ENCODE data around the gene ZNF827. TPM values are rescaled to one million over a fixed set of nuclear protein-coding genes. Genes with fewer than 3 reads are reported as not detected.

Gene ZNF827
- total and polyA plus RNA-seq, 7 donors: 1.8 to 37.7 (median 11.3) TPM

GRCh38 chr4:145907390-145907789 lies 31.2 kb downstream of the ZNF827 start:
- Histone ChIP-seq H3K4me3 (no peak overlapping the region), H3K36me3 (peaks cover 0 to 5% (median 2%) of the 10 kb centered on the region in 4 donors), H3K27me3 (no peaks in the 10 kb centered on the region), H3K27ac (no peak overlapping the region), H3K4me1 (peaks cover 0 to 30% (median 24%) of the 10 kb centered on the region in 4 donors), H3K9me3 (no peaks in the 10 kb centered on the region)
- DNase-seq: no peak
- TF ChIP-seq POLR2A (IDR thresholded peaks at IDR 0.05) (no peak), EP300 (IDR thresholded peaks at IDR 0.05) (no peak), POLR2AphosphoS5 (IDR thresholded peaks at IDR 0.05) (no peak)
- TF ChIP-seq, protein P1, sequence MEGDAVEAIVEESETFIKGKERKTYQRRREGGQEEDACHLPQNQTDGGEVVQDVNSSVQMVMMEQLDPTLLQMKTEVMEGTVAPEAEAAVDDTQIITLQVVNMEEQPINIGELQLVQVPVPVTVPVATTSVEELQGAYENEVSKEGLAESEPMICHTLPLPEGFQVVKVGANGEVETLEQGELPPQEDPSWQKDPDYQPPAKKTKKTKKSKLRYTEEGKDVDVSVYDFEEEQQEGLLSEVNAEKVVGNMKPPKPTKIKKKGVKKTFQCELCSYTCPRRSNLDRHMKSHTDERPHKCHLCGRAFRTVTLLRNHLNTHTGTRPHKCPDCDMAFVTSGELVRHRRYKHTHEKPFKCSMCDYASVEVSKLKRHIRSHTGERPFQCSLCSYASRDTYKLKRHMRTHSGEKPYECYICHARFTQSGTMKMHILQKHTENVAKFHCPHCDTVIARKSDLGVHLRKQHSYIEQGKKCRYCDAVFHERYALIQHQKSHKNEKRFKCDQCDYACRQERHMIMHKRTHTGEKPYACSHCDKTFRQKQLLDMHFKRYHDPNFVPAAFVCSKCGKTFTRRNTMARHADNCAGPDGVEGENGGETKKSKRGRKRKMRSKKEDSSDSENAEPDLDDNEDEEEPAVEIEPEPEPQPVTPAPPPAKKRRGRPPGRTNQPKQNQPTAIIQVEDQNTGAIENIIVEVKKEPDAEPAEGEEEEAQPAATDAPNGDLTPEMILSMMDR (IDR thresholded peaks at IDR 0.05): no peak
- intact Hi-C loops (cut with DNase I): no loop called here
- 82 to 84% methylated on average over 4 of the region's 4 CpGs for WGBS, 2 donors

DNA sequence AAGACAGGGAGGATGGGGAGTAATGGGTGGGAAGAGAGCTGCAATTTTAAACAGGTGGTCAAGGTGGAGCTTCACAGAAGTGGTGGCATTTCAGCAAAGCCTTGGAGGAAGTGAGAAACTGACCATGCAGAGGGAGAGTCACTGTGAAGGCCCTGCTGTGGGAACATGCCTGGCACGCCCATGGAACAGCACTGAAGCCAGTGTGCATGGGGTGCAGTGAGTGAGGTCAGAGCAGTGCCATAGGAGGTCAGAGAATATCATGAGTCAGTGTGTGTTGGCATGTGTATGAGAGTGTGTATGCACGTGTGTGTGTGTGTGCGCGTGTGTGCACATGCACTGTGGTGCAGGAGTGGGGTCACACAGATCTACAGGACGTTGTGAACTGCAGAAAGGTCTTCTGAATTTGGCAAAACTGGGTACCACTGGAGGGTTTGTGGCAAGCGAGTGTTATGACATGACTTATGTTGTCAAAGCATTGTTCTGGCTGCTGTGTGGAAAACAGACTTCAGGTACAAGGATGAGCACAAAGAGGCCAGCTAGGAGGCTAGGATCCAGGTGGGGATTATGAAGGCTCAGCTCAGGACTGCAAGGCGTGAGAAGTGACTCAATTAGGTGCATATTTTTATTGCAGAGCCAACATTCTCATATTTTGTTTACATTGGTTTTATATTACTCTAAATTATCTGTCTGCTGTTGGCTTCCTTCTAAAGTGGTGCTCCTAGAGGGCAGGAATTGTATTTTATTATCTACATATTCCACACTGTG lies 34.0 kb downstream of the ZNF827 start:
- H3K9me3 ChIP-seq: no peaks in the 10 kb centered on the region
- peaks cover 0 to 30% (median 16%) of the 10 kb centered on the region in 4 donors for H3K4me1 ChIP-seq
- H3K4me3 ChIP-seq: no peak overlapping the region
- no peak for DNase-seq
- peaks cover 0 to 15% (median 10%) of the 10 kb centered on the region in 4 donors for H3K36me3 ChIP-seq
- H3K27me3 ChIP-seq: no peaks in the 10 kb centered on the region
- H3K27ac ChIP-seq: no peak overlapping the region
- 68 to 86% methylated on average over 7 of the region's 7 CpGs for WGBS, 2 donors
- intact Hi-C loops (cut with DNase I): no loop called here
- TF ChIP-seq, protein P1 (IDR thresholded peaks at IDR 0.05): no peak
- TF ChIP-seq EP300 (IDR thresholded peaks at IDR 0.05): no peak
- no peak for TF ChIP-seq POLR2A (IDR thresholded peaks at IDR 0.05)
- TF ChIP-seq POLR2AphosphoS5 (IDR thresholded peaks at IDR 0.05): no peak

DNA sequence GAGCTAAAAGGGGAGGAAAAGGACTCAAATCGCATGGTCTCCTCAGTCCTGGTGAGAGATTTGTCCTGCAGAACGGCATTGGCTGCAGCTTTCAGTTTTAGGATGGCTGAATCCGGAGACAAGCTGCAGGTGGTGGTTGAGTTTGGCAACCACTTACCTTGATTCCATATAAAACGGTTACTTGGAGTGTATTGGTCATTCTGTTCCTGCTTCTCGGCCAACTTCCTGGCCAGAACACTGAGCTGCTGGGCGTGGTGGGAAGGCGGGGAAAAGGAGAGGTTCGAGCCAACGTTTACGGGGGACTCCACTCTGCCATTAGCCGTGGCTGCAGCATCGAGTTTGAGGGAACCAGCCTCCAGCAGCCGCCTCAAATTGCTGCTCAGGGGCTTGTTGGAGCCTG lies 36.1 kb downstream of the ZNF827 start:
- intact Hi-C loops (cut with DNase I): no loop called here
- peaks cover 0 to 14% (median 9%) of the 10 kb centered on the region in 4 donors for H3K4me1 ChIP-seq
- H3K9me3 ChIP-seq: no peaks in the 10 kb centered on the region
- H3K36me3 ChIP-seq: peaks cover 0 to 15% (median 10%) of the 10 kb centered on the region in 4 donors
- no peak overlapping the region for H3K27ac ChIP-seq
- 78 to 93% methylated on average over 13 of the region's 13 CpGs for WGBS, 2 donors
- no peak for DNase-seq
- H3K27me3 ChIP-seq: no peaks in the 10 kb centered on the region
- TF ChIP-seq POLR2AphosphoS5 (IDR thresholded peaks at IDR 0.05): no peak
- TF ChIP-seq POLR2A (IDR thresholded peaks at IDR 0.05): no peak
- TF ChIP-seq EP300 (IDR thresholded peaks at IDR 0.05): no peak
- TF ChIP-seq, protein P1 (IDR thresholded peaks at IDR 0.05): no peak
- H3K4me3 ChIP-seq: no peak overlapping the region

DNA sequence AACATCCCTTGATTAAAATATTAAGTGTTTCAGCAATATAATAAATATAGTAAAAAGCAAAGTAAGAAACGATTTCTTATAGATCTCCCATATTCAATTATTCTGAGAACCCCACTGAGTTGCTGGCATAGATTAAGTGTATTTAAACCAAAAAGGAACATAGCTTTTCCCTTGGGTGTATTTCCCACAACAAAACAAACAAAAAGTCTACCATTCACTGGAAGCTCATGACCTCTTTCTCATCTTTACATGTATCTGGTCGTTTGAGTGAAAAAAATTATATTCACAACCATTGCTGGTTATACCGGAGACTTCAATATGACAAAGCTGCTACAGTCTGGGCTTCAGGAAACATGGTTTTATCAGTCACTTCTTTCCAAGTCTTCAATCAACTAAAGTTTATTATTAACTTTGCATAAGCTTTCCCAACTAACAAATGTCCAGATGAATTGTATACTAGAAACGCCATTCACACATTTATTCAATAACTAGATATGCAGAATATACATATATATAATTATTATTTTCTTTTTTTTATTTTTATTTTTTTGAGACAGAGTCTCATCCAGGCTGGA lies 38.6 kb downstream of the ZNF827 start:
- intact Hi-C loops (cut with DNase I): no loop called here
- H3K9me3 ChIP-seq: no peaks in the 10 kb centered on the region
- no peak for DNase-seq
- no peak overlapping the region for H3K4me3 ChIP-seq
- peaks cover 0 to 15% (median 10%) of the 10 kb centered on the region in 4 donors for H3K36me3 ChIP-seq
- no peaks in the 10 kb centered on the region for H3K27me3 ChIP-seq
- TF ChIP-seq EP300 (IDR thresholded peaks at IDR 0.05) (no peak), POLR2A (IDR thresholded peaks at IDR 0.05) (no peak), POLR2AphosphoS5 (IDR thresholded peaks at IDR 0.05) (no peak)
- TF ChIP-seq, protein P1 (IDR thresholded peaks at IDR 0.05): no peak
- H3K27ac ChIP-seq: no peak overlapping the region
- 47 to 68% methylated on average over 4 of the region's 4 CpGs for WGBS, 2 donors
- peaks cover 0 to 9% (median 7%) of the 10 kb centered on the region in 4 donors for H3K4me1 ChIP-seq
